Muscle layer of colon (tissue), 2 donors: Measurements from ENCODE around the gene LRRC28.

Experiments used
- H3K27ac ChIP-seq: one replicate; pipeline ENCODE4 v1.7.0; 2013; ENCODE audit warnings: low read depth, mild to moderate bottlenecking, low read length, moderate library complexity
- H3K27me3 ChIP-seq, 2 donors: one replicate each; pipeline ENCODE4 v1.7.0; 2013; ENCODE audit warnings: low read length in 2 of 2, mild to moderate bottlenecking in 2 of 2; ENCODE audit not compliant: insufficient read depth in 2 of 2, control insufficient read depth in 1 of 2
- H3K36me3 ChIP-seq: one replicate; pipeline ENCODE4 v1.7.0; 2013; ENCODE audit warnings: mild to moderate bottlenecking, low read length; ENCODE audit not compliant: insufficient read depth
- H3K4me1 ChIP-seq: one replicate; pipeline ENCODE4 v1.7.0; 2013; ENCODE audit warnings: mild to moderate bottlenecking, low read length; ENCODE audit not compliant: insufficient read depth
- H3K4me3 ChIP-seq, 2 donors: one replicate each; pipeline ENCODE4 v1.7.0; 2013; ENCODE audit warnings: low read length in 2 of 2, low read depth in 1 of 2, mild to moderate bottlenecking in 1 of 2, moderate library complexity in 1 of 2
- H3K9ac ChIP-seq: one replicate; pipeline ENCODE4 v1.7.0; 2013; ENCODE audit warnings: low read length
- H3K9me3 ChIP-seq: one replicate; pipeline ENCODE4 v1.7.0; 2013; ENCODE audit warnings: mild to moderate bottlenecking, low read length
- donor health status: abdominal sarcoma.
- donor health status: Adenocarcinoma of cecum.

The LRRC28 gene

DNA sequence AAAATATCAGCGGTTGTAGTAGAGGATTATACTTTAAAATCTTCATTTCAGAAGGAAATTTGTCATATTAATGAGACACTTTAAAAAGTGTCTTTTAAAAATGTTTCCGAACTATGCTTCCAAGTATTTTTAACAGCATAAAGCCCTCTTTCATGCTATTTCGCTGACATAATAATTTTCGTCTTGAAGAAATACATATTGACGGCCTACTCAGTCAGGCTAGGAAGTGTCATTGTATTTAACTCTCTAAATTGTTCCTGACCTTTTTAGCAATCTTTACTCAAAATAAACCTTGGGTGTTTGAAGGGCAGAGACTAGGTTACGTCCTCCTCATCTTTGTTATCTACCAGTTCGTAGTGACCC, 806 bp upstream of the LRRC28 start:
- peak overlapping the region; percentile 88 for H3K9ac ChIP-seq
- no peaks in the 10 kb centered on the region for H3K27me3 ChIP-seq
- H3K27ac ChIP-seq, result peak overlapping the region; percentile 99
- H3K9me3 ChIP-seq, result no peaks in the 10 kb centered on the region
- H3K4me1 ChIP-seq, result peaks cover 18% of the 10 kb centered on the region
- H3K4me3 ChIP-seq, result peak overlapping the region; percentile 79 to 84
- no peaks in the 10 kb centered on the region for H3K36me3 ChIP-seq

- Histone ChIP-seq H3K27me3 (no peaks in the 10 kb centered on the region), H3K9ac (peak overlapping the region; percentile 54), H3K4me3 (peak overlapping the region; percentile 67 to 84), H3K27ac (peak overlapping the region; percentile 88), H3K36me3 (no peaks in the 10 kb centered on the region), H3K4me1 (peaks cover 18% of the 10 kb centered on the region), H3K9me3 (no peaks in the 10 kb centered on the region)
These were observed 1.0 kb downstream of the LRRC28 start for GRCh38 chr15:99252326-99252725.

DNA sequence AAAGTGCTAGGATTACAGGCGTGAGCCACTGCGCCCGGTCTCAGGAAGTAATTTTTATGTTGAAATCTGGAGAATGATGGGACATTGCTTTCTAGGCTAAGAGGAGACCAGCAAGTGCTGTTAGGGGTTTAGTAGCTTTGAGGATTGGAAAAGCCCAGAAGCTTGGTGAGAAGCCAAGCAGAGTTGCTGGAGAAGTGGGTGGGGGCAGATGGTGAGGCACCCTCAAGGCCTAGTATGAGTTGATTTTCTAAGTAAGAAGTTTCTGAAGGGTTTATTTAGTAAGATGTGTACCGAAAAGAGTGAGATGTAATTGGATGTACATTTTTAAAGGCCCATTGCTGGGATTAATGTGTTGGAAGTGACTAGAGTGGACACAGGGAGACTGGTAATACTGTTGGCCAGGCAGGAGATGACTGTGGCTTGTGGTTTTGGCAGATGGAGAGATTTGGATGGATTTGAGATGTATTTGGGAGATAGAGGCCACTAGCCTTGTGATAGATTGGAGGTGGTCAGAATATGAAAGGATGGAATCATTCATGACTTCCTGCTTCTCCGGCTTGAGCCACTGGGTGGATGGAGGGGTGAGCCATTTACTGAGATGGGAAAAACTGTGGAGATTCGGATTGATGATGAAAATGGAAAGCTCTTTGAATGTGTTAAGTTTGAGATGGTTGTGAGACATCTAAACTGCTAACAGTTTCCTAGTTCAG, 2.3 kb downstream of the LRRC28 start:
- Histone ChIP-seq H3K4me1 (peaks cover 10% of the 10 kb centered on the region), H3K9ac (no peak overlapping the region), H3K9me3 (no peaks in the 10 kb centered on the region), H3K27me3 (no peaks in the 10 kb centered on the region), H3K4me3 (no peak overlapping the region), H3K36me3 (no peaks in the 10 kb centered on the region), H3K27ac (no peak overlapping the region)

- Histone ChIP-seq H3K27ac (no peak overlapping the region), H3K4me3 (no peak overlapping the region), H3K9me3 (no peaks in the 10 kb centered on the region), H3K9ac (no peak overlapping the region), H3K4me1 (peaks cover 5% of the 10 kb centered on the region), H3K36me3 (no peaks in the 10 kb centered on the region), H3K27me3 (no peaks in the 10 kb centered on the region)
These were observed 5.9 kb downstream of the LRRC28 start for GRCh38 chr15:99257107-99257750.

DNA sequence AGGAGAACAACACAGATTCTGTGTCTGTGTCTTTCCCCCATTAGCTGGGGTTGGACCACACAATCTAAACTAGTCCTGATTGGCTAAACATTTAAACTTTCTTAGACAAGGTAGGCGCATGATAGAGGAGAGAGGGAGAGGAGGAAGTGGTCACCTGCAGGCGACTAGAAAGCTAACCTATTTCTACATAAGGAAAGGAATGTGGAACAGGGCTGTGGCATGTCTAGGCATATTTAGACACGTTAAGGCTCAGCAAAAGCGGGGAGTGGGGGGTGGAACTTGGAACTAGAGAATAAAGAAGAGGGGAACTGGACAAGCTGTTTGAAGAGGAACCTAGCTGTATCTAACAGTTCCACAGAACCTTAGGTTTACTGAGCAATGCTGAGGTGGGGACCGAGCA, 12.8 kb downstream of the LRRC28 start:
- Histone ChIP-seq H3K36me3 (no peaks in the 10 kb centered on the region), H3K4me1 (no peaks in the 10 kb centered on the region), H3K4me3 (no peak overlapping the region), H3K27me3 (no peaks in the 10 kb centered on the region), H3K27ac (no peak overlapping the region), H3K9me3 (no peaks in the 10 kb centered on the region), H3K9ac (no peak overlapping the region)

DNA sequence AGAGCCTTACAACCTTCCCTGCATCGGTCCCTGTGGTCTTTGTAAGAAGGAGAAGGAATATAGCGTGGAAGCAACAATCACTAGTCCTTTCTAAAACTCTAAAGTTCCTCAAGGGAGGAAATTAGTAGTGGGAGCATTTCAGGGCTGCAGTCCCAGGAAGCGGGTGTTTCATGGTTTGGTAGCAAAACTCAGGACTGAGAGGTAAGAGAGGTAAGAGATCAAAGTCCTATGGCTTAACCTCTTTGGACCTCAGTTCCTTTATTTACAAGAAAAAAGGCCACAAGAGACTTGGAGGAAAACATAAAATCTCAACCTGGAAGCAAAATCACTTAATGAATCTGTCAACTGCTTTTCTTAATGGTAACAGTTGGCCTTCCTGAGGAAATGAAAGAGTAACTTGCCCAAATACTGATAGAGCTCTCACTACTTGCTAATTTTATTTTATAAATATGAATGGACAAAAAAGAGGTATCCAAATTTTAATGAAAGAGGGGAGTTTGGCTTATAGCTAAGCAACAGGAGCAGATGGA, 14.3 kb downstream of the LRRC28 start:
- no peak overlapping the region for H3K27ac ChIP-seq
- H3K9me3 ChIP-seq, result no peaks in the 10 kb centered on the region
- no peaks in the 10 kb centered on the region for H3K27me3 ChIP-seq
- no peak overlapping the region for H3K9ac ChIP-seq
- H3K4me1 ChIP-seq, result no peaks in the 10 kb centered on the region
- H3K4me3 ChIP-seq, result no peak overlapping the region
- H3K36me3 ChIP-seq, result no peaks in the 10 kb centered on the region

DNA sequence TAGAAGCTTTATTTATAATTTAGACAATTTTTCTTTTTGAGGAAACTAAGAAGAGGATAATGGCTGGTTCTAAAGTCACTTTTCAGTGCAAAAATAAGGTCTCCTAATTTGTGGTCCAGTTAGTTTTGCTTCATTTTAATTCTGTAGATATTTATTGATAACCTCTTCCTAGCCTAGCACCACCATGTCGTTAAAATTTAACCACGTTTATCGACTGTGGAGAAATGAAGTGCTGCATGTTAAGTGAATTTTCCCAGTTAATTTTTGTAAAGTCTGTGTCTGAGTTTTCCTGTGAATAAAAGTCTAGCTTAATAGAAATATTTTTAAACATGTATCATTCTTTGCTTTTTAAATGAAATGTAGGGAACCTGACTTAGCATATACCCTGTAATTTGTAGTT, 16.7 kb downstream of the LRRC28 start:
- H3K4me1 ChIP-seq, result no peaks in the 10 kb centered on the region

GRCh38 chr15:99268431-99268830, 17.1 kb downstream of the LRRC28 start:
- Histone ChIP-seq H3K27me3 (no peaks in the 10 kb centered on the region), H3K9me3 (no peaks in the 10 kb centered on the region), H3K9ac (no peak overlapping the region), H3K36me3 (no peaks in the 10 kb centered on the region), H3K4me3 (no peak overlapping the region), H3K27ac (no peak overlapping the region), H3K4me1 (no peaks in the 10 kb centered on the region)

More for the DNA sequence above, 16.7 kb downstream of the LRRC28 start:
- no peak overlapping the region for H3K9ac ChIP-seq
- H3K27ac ChIP-seq, result no peak overlapping the region
- H3K4me3 ChIP-seq, result no peak overlapping the region
- H3K9me3 ChIP-seq, result no peaks in the 10 kb centered on the region
- no peaks in the 10 kb centered on the region for H3K36me3 ChIP-seq
- no peaks in the 10 kb centered on the region for H3K27me3 ChIP-seq

GRCh38 chr15:99273801-99274200, 22.5 kb downstream of the LRRC28 start:
- H3K27ac ChIP-seq, result no peak overlapping the region
- no peak overlapping the region for H3K9ac ChIP-seq
- H3K4me3 ChIP-seq, result no peak overlapping the region
- H3K9me3 ChIP-seq, result no peaks in the 10 kb centered on the region
- no peaks in the 10 kb centered on the region for H3K4me1 ChIP-seq
- H3K27me3 ChIP-seq, result no peaks in the 10 kb centered on the region
- no peaks in the 10 kb centered on the region for H3K36me3 ChIP-seq

DNA sequence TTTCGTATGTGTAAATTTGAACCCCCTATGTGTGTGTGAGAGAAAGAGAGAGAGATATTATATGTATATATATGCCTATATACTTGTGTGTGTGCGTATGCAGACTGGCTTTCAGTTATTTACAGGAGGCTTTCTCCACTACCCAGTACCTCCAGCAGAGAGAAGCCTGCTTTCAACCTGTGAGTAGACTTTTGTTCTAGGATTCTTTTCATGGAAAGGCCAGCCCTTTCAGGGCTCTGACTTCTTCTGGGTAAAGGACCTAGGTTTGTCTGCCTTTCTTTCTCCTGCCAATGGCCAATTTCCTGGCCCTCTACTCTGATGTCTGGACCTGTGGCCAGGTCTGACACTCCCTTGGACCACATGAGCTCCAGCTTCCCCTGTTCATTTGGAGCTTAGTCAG, 23.8 kb downstream of the LRRC28 start:
- no peaks in the 10 kb centered on the region for H3K4me1 ChIP-seq
- H3K9me3 ChIP-seq, result no peaks in the 10 kb centered on the region
- H3K27ac ChIP-seq, result no peak overlapping the region
- H3K27me3 ChIP-seq, result no peaks in the 10 kb centered on the region
- no peak overlapping the region for H3K4me3 ChIP-seq
- H3K9ac ChIP-seq, result no peak overlapping the region
- no peaks in the 10 kb centered on the region for H3K36me3 ChIP-seq

DNA sequence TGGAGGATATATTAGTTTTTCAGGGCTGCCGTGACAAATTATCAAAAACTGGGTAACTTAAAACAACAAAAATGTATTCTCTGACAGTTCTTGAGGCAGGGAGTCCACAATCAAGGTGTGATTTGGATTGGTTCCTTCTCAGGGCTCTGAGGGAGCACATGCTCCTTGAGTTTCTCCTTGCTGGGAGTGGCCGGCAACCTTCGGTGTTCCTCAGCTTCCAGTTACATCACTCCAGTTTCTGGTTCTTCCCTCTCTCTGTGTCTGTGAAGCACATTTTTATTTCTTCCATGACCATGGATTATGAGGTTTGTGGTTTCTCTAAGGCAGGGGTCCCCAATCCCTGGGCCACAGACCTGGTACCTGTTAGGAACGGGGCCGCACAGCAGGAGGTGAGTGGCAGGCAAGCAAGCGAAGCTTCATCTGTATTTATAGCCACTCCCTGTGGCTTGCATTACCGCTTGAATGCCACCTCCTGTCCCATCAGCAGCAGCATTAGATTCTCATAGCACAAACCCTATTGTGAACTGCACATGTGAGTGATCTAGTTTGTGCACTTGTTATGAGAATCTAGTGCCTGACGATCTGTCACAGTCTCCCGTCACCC, 24.3 kb downstream of the LRRC28 start:
- no peaks in the 10 kb centered on the region for H3K9me3 ChIP-seq
- no peaks in the 10 kb centered on the region for H3K27me3 ChIP-seq
- no peaks in the 10 kb centered on the region for H3K4me1 ChIP-seq
- H3K27ac ChIP-seq, result no peak overlapping the region
- H3K36me3 ChIP-seq, result no peaks in the 10 kb centered on the region
- no peak overlapping the region for H3K9ac ChIP-seq
- no peak overlapping the region for H3K4me3 ChIP-seq
